Measurements from ENCODE around the gene TTLL10.
A peak's percentile ranks its signal among the peaks of the same experiment; 100 is the strongest.
"Not testable (repeated sequence)": the region's sequence is repeated elsewhere in the genome, so short reads cannot be mapped to it uniquely, and the experiment has no call there.

Gene TTLL10

GRCh38 chr1:1141244-1141910 lies 32.3 kb upstream of the TTLL10 start:
- DNase-seq, result no peak

- no peak for DNase-seq
Measured at GRCh38 chr1:1141911-1142250, 31.8 kb upstream of the TTLL10 start.

GRCh38 chr1:1142352-1142751 lies 31.3 kb upstream of the TTLL10 start:
- DNase-seq, result peak in 1 of 2 experiments; percentile 29

- DNase-seq, result no peak
Measured at GRCh38 chr1:1142844-1143243, 30.8 kb upstream of the TTLL10 start.

- no peak for DNase-seq
Measured at GRCh38 chr1:1143636-1144035, 30.0 kb upstream of the TTLL10 start.

GRCh38 chr1:1144122-1144842 lies 29.4 kb upstream of the TTLL10 start:
- DNase-seq, result peak; percentile 44 to 45

- no peak for DNase-seq
Measured at GRCh38 chr1:1144843-1145546, 28.7 kb upstream of the TTLL10 start.

GRCh38 chr1:1145547-1145914 lies 28.1 kb upstream of the TTLL10 start:
- DNase-seq, result no peak

GRCh38 chr1:1146026-1146425 lies 27.7 kb upstream of the TTLL10 start:
- DNase-seq, result no peak

GRCh38 chr1:1146596-1146995 lies 27.1 kb upstream of the TTLL10 start:
- DNase-seq, result no peak

GRCh38 chr1:1148061-1148460 lies 25.6 kb upstream of the TTLL10 start:
- DNase-seq, result no peak

- DNase-seq, result no peak
Measured at GRCh38 chr1:1148569-1148968, 25.1 kb upstream of the TTLL10 start.

GRCh38 chr1:1149416-1149815 lies 24.3 kb upstream of the TTLL10 start:
- DNase-seq, result no peak

GRCh38 chr1:1150100-1150499 lies 23.6 kb upstream of the TTLL10 start:
- DNase-seq, result no peak

- no peak for DNase-seq
Measured at GRCh38 chr1:1151306-1151705, 22.4 kb upstream of the TTLL10 start.

- DNase-seq, result not testable (repeated sequence)
Measured at GRCh38 chr1:1152431-1152830, 21.2 kb upstream of the TTLL10 start.

GRCh38 chr1:1153215-1153614 lies 20.5 kb upstream of the TTLL10 start:
- DNase-seq, result not testable (repeated sequence)

- no peak for DNase-seq
Measured at GRCh38 chr1:1153874-1154273, 19.8 kb upstream of the TTLL10 start.

GRCh38 chr1:1155258-1155657 lies 18.4 kb upstream of the TTLL10 start:
- DNase-seq, result no peak

- no peak for DNase-seq
Measured at GRCh38 chr1:1156140-1157032, 17.3 kb upstream of the TTLL10 start.

GRCh38 chr1:1157033-1157365 lies 16.7 kb upstream of the TTLL10 start:
- no peak for DNase-seq

- peak; percentile 37 to 40 for DNase-seq
Measured at GRCh38 chr1:1157426-1157913, 16.2 kb upstream of the TTLL10 start.
